ENCODE results near the gene MND1.

The MND1 gene

GRCh38 chr4:153318696-153319320 is 25.7 kb upstream of the MND1 start:
- DNase-seq (ENCODE audit: low read depth) = peak; percentile 45
- TF ChIP-seq CTCF (IDR thresholded peaks at IDR 0.05; ENCODE audit: insufficient read depth, low read depth, low read length, missing control alignments) = peak; percentile 73
- H3K4me3 ChIP-seq (ENCODE audit: low read depth, low read length) = no peak overlapping the region

DNA sequence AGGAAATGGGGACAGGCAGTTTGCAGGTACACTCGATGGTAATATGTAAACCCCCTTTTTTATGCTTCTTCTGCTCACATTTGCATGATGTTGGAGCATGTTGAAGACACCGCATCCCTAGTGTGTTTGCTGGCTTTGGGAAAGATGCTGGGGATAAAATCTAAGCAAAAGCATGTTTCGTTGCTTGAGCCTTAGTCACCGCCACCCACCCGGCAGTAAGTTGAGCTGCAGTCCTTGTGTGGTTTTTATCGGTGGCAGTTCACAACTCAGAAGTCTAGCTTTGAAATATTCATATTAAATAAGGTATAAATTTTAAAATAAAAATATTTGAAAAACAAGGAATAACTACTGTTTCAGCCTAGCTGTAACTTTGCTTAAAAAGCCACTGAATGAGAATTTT is 21.7 kb upstream of the MND1 start:
- no peak overlapping the region for H3K4me3 ChIP-seq (ENCODE audit: low read depth, low read length)
- DNase-seq (ENCODE audit: low read depth) = no peak
- no peak for TF ChIP-seq CTCF (IDR thresholded peaks at IDR 0.05; ENCODE audit: insufficient read depth, low read depth, low read length, missing control alignments)

- no peak for DNase-seq (ENCODE audit: low read depth)
- no peak overlapping the region for H3K4me3 ChIP-seq (ENCODE audit: low read depth, low read length)
- no peak for TF ChIP-seq CTCF (IDR thresholded peaks at IDR 0.05; ENCODE audit: insufficient read depth, low read depth, low read length, missing control alignments)
Observed at GRCh38 chr4:153324046-153324445, 20.4 kb upstream of the MND1 start.

GRCh38 chr4:153325558-153325957 is 18.9 kb upstream of the MND1 start:
- H3K4me3 ChIP-seq (ENCODE audit: low read depth, low read length) = no peak overlapping the region
- no peak for TF ChIP-seq CTCF (IDR thresholded peaks at IDR 0.05; ENCODE audit: insufficient read depth, low read depth, low read length, missing control alignments)
- no peak for DNase-seq (ENCODE audit: low read depth)

DNA sequence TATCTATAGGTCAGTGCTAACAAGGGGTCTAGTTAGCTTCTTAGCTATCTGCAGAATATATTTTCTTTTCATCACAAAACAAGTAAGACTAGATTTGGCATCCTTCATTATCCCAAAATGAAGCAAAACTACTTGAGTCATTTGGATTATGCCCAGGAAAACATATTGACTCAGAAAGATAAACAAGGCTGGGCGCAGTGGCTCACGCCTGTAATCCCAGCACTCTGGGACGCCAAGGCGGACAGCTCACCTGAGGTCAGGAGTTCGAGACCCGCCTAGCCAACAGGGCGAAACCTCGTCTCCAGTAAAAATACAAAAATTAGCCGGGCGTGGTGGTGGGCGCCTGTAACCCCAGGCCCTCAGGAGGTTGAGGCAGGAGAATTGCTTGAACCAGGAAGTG is 18.0 kb upstream of the MND1 start:
- DNase-seq (ENCODE audit: low read depth) = no peak
- no peak overlapping the region for H3K4me3 ChIP-seq (ENCODE audit: low read depth, low read length)
- TF ChIP-seq CTCF (IDR thresholded peaks at IDR 0.05; ENCODE audit: insufficient read depth, low read depth, low read length, missing control alignments) = no peak

GRCh38 chr4:153327247-153327646 is 17.2 kb upstream of the MND1 start:
- TF ChIP-seq CTCF (IDR thresholded peaks at IDR 0.05; ENCODE audit: insufficient read depth, low read depth, low read length, missing control alignments) = no peak
- no peak for DNase-seq (ENCODE audit: low read depth)
- H3K4me3 ChIP-seq (ENCODE audit: low read depth, low read length) = no peak overlapping the region

DNA sequence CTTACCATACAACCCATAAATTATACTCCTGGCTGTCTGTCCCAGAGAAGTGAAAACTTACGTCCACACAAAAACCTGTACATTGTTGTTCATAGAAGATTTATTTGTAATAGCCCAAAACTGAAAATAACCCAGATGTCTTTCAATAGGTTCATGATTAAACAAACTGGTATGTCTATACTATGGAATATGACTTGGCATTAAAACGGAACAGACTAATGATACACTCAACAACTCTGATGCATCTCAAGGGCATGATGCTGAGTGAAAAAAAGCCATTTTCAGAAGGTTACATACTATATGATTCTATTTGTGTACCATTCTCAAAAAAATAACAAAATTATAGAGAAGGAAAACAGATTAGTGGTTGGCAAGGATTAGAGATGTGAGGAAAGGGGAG is 11.6 kb upstream of the MND1 start:
- no peak for DNase-seq (ENCODE audit: low read depth)
- TF ChIP-seq CTCF (IDR thresholded peaks at IDR 0.05; ENCODE audit: insufficient read depth, low read depth, low read length, missing control alignments) = no peak

More for the DNA sequence above, 11.6 kb upstream of the MND1 start:
- no peak overlapping the region for H3K4me3 ChIP-seq (ENCODE audit: low read depth, low read length)

Measured in GM12865 (cell line).